ENCODE results near the gene RABEP1.

Gene RABEP1

DNA sequence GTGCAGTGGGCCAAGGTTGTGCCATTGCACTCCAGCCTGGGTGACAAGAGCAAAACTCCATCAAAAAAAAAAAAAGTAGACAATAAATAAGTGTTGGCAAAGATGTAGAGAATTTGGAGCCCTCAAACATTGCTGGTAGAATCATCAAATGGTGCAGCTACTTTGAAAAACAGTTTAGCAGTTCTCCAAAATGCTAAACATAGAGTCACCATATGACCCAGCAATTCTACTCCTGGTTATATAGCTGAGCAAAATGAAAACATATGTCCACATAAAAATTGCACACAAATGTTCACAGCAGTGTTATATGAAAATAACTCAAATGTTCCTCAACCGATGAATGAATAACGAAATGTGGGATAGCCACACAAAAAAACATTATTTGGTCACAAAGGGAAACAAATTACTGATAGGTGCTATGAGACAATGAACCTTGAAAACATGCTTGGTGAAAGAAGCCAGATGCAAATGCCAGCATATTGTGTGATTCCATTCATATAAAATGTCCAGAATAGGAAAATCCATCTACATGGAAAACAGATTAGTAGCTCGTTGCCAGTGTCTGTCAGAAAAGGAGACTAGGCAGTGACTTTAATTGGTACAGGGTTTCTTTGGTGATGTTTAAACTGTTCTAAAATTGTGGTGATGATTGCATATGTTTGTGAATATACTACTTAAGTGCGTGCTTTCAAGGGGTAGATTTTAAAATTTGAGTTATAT lies 12.7 kb upstream of the RABEP1 start:
- no peak for DNase-seq (ENCODE audit: low read depth in 2 of 2)

DNA sequence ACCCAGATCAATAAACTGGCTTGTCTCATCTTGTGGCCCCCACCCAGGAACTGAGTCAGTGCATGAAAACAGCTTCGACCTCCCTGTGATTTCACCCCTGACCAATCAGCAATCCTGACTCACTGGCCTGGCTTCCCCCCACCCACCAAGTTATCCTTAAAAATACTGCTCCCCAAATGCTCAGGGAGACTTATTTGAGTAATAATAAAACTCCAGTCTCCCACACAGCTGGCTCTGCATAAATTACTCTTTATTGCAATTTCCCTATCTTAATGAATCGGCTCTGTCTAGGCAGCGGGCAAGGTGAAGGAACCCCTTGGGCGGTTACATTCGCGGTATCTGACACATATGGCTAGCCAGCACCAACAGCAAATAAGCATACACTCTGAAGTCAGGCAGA lies 9.8 kb upstream of the RABEP1 start:
- no peak for DNase-seq (ENCODE audit: low read depth in 2 of 2)

DNA sequence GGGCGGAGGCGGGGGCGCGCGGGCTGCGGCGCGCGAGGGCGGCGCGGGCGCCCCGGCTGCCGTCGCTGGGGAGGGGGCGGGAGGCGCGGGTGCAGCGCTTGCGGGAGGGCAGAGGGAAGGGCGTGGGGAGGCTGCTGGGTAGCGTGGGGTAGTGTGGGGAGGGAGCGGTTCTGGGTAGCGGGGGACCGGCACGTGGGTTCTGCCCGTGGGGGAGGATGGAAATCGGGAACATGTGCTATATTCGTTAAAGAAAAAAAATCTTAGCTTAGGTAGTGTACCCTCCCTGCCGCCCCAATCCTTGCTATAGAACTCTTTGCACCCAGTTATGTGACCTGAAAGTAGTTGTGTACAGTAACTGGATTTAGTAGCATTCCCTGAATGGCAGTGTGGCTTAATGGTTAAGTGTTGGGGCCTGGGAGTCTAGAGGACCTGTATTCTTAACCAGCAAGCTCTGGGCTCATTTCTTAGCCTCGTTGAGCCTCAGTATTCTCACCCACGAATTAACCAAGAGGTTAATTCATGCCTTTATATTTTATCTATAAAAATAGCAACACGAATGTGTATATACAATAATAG lies 646 bp downstream of the RABEP1 start:
- peak in 1 of 2 donors; percentile 62 for DNase-seq (ENCODE audit: low read depth in 2 of 2)

DNA sequence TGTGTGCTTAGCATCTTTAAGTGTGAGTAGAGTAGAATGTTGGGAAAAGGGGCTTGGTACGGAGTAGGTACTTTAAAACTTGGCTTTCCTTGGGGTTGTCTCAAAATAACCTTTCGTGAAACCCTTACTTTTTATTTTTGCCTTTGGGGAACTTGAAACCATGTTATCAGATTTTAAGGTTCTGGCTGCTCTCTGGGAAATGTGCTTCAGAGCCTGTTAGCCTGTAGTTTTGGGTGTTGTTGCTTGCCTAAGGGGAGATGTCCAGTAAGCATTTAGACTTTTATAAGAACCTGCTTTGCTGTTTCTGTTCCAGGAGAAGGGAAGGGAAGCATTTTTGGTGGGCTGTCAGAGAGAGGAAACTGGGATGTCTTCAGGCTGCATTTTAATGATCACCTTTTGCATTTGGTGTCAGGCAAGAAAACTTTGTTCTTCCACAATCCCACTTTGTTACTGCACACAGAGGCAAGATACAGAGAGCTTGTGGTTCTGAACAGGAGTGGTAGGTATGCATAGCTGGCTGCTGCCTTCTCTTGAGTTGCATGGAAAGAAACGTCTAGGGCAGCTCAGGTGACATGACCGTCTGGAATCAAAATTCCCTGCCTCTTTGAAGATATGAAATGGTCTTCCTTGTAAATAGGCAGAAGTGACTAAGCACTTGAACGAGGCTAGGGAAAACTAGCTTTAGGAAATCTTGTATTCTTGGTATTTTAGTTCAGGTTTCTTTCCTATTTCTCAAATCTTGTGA lies 1.7 kb downstream of the RABEP1 start:
- no peak for DNase-seq (ENCODE audit: low read depth in 2 of 2)

DNA sequence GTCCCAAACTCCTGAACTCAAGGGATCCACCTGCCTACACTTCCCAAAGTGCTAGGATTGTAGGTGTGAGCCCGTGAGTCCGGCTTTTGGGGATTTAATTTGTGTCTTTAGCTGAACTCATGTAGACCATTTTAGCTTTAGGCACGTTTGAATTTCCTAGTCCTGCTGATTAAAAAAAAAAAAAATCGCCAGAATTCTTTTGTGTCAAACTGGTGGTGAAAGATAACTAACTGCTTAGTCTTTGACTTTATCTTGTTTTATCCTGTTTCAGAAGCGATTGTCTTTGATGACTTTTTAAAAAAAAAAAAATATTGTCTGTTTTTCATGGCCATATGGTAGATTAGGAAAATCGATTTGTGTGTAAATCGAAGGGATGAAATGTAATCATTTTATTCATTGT lies 2.6 kb downstream of the RABEP1 start:
- no peak for DNase-seq (ENCODE audit: low read depth in 2 of 2)

DNA sequence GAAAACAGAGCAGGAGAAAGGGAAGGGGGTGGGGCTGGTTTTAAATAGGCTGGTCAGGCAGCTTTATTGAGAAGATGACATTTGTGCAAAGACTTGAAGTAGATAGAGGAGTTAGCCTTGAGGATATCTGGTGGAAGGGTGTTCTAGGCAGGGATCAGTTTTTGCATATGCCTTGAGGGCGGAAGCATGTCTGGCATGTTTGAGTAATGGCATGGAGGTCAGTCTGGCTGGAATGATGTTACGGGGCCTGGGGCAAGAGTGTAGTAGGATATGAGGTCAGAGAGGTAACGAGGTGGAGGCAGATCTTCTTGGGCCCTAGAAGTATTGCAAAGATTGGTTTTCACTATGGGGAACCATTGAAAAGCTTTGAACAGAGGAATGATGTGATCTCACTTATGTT lies 4.8 kb downstream of the RABEP1 start:
- DNase-seq (ENCODE audit: low read depth in 2 of 2): no peak

DNA sequence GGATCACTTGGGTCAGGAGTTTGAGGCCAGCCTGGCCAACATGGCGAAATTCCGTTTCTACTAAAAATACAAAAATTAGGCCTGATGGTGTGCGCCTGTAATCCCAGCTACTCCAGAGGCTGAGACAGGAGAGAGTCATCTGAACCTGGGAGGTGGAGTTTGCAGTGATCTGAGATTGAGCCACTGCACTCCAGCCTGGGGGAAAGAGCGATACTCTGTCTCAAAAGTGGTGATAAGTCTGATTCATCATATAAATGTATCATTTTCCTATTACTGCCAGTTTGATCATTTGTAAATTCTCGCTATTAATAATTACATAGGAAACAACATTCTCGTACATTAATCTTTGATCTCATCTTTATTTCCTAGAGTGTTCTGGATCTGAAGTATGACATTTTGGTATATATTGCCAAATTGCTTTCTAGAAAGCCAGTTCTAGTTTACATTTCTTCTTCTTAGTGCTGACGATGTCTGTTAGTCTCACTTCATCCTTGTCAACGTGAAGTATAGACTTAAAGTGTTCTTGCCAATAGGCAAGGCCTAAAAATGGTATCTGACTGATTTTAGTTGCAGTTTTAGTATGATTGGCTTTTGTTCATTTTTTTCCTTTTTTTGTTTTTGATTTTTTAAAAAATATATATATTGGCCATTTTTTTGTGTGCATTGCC lies 9.7 kb downstream of the RABEP1 start:
- DNase-seq (ENCODE audit: low read depth in 2 of 2): no peak

DNA sequence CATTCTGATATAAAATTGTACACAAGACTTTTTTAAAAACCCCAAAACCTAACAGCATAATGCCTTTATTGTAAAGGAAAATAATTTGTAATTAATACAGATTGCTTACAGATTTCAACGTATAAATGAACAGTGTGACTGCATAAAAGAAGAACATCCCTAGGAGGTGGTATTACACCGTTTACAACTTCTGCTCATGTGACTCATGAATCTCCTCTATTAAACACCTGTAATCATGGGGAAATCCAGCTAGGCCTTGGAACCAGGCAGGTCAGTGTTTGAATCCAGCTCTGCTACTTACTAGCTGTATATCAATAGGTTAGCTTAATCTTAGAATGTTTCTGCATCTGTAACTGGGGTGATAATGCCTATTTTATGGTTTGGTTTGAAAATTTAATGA lies 15.2 kb downstream of the RABEP1 start:
- no peak for DNase-seq (ENCODE audit: low read depth in 2 of 2)

DNA sequence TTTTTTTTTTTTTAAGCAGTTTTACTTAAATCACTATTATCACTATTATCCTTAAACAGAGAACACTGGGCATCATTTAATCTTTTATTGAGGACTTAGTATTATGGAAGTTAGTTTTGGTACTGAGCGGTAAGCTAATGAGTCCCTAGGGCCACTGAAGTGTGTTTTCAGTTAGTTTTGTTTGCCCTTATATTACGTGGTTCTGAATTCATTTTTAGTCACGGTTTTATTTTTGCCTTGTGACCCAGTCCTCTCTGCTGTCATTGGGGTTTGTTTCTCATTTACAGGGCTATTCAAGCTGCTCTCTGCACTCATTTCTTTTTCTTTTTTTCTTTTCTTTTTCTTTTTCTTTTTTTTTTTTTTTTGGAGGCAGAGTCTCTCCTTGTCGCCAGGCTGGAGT lies 17.3 kb downstream of the RABEP1 start:
- no peak for DNase-seq (ENCODE audit: low read depth in 2 of 2)

DNA sequence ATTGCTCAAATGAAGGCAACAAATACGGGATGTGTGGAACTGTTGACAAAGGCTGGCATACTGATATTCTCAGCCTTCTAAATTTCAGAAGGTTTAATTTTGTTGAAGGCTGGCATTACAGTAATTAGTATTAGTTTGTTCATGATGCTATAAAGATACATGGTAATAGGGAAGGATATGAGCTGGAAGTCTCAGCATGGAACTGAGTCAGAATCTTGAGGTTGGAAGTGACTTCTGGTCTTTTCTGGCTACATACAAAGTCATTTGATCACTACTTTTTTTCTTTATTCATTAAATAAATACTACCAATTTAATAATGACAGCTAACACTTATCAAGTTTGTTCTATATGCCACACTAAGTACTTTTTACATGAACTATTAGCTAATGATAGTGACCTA lies 22.6 kb downstream of the RABEP1 start:
- no peak for DNase-seq (ENCODE audit: low read depth in 2 of 2)

DNA sequence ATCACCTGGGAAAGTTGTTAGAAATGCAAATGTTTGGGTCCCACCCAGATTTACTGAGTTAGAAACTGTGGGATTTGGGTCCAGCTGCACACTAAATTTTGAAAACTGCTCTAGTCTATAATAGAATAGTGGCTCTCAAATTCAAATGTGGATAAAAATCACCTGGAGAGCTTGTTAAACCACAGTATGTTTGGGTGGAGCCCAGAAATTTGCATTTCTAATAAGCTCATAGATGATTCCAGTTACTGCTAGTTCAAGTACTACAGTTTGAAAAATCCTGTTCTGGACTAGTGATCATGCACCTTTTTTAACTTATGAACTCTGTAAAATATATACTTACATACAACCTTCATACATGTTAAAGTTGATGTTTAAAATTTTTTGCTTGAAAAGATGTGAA lies 27.8 kb downstream of the RABEP1 start:
- no peak for DNase-seq (ENCODE audit: low read depth in 2 of 2)

DNA sequence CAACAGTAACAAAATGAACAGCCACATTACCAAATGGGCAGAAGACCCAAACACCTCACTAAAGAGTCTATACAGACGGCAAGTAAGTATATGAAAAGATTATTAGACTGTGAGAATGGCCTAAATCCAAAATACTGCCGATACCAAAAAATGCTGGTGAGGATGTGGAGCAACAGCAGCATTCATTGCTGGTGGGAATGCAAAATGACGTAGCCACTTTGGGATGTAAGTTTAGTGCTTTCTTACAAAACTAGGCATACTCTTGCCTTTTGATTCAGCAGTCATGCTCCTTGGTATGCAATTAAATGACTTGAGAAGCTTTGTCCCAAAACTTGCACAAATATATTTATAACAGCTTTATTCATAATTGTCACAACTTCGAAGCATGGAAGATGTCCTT lies 43.8 kb downstream of the RABEP1 start:
- no peak for DNase-seq (ENCODE audit: low read depth in 2 of 2)

DNA sequence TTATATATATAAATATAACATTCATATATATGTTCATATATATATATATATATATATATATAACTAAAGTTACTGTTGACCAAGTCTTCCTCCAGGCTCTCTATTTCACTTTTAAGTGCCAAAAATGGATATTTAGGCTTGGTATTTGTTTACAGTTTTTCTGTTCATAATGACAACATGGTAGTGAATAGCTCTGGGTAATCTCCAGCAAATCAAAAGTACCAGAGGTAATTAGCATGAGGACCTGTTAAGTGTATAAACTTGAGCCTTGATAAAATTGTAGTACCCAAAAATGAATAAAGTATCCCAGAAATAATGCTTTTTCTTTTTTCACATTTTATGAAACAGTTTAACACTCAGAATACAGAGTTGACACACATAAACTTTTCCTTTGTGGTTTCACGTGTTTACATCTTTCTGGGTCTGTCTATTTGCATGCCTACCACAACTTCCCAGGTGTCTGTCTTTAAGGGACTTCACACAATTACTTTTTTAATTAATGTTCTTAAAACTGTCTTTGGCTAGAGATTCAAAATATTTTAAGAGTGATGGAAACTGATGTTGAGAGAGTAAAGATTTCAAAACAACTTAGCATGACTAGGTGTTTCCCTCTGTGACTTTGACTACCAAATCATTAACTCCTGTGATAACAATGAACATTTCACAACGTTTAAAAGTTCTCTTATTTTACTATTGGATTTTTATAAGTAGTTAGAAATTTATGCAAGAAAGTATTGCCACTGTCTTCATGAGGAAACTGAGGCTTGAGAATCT lies 47.9 kb downstream of the RABEP1 start:
- DNase-seq (ENCODE audit: low read depth in 2 of 2): no peak

DNA sequence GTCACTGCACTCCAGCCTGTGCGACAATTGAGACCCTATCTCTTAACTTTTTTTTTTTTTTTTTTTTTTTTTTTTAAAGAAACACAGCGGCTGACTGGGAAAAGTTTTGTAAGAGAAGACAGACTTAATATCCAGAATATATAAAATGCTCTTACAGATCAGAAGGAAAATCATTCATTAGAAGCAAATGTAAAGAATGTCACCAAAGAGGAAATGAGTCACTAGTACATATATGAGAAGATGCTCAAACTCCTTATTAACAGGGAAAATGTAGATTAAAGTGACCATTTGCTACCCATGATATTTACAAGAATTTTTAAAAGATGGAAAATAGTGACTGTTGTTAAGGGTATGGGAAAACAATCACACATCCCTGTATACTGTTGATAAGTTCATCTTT lies 48.9 kb downstream of the RABEP1 start:
- no peak for DNase-seq (ENCODE audit: low read depth in 2 of 2)

DNA sequence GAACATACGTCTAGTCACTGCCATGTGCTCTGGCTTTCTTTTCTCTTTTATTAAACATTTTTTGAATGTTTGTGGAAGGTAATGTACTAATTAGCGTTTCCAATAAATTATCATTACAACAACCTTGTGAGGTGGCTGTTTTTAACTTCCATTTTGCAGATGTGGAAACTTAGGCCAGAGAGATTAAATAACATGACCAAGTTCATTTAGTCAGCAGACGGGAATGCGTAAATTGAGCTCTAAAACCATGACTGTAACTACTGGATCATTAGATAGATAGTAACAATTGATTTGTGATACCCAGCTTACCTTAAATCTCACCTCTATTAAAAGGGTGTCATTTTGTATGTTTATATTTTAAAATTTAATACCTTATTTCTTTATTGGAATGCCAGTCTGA lies 49.4 kb downstream of the RABEP1 start:
- DNase-seq (ENCODE audit: low read depth in 2 of 2): no peak

DNA sequence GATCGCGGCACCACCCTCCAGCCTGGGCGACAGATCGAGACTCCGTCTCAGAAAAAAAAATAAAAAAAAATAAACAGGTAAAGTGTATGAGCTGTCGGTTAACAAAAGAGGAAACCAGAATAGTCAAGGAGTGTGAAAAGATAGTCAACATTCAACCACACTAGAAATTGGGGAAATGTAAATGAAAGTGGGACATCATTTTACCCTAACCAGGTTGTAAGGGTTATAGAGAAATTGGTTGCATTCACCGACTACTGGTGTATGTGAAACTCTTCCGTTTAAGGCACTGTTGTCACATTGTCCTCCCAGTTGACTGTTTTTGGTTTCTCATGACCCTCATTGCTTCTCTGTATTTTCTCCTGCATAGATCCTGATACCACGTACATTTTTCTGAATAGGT lies 62.8 kb downstream of the RABEP1 start:
- no peak for DNase-seq (ENCODE audit: low read depth in 2 of 2)

DNA sequence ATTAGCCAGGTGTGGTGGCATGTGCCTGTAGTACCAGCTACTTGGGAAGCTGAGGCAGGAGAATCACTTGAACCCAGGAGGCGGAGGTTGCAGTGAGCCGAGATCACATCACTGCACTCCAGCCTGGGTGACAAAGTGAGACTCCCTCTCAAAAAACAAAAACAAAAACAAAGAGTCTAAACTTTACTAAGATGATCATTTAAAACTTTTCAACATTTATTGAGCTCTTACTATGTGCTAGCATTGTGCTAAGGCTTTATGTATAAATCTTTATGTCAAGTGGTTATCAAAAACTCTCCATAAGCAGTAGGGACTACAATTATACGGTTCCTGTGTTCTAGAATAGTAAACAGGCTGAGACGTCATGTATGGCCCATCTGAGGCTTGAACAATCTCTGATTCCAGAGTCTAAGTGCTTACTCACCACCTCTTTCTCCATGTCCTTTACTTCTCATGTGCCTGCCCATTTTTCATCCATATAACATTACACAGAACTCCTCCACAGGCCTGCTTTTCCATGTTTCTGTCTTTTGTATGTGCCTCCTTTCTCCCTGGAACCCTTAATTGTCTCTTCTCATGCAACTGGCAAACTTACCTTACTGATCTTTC lies 70.7 kb downstream of the RABEP1 start:
- DNase-seq (ENCODE audit: low read depth in 2 of 2): no peak

DNA sequence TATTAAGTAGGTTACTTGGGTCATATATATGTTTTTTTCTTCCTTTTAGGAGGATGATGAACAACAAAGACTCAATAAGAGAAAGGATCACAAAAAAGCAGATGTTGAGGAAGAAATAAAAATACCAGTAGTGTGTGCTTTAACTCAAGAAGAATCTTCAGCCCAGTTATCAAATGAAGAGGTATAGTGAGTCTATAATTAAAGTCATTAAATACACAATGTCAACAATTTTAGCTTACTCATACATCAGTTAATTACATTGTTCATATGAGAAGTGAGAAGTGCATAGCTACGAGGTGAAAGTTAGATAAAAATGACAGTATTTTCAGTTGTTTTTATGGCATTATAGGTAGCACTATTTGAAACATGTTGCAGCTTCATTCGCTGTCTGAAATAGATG lies 72.2 kb downstream of the RABEP1 start:
- DNase-seq (ENCODE audit: low read depth in 2 of 2): no peak

DNA sequence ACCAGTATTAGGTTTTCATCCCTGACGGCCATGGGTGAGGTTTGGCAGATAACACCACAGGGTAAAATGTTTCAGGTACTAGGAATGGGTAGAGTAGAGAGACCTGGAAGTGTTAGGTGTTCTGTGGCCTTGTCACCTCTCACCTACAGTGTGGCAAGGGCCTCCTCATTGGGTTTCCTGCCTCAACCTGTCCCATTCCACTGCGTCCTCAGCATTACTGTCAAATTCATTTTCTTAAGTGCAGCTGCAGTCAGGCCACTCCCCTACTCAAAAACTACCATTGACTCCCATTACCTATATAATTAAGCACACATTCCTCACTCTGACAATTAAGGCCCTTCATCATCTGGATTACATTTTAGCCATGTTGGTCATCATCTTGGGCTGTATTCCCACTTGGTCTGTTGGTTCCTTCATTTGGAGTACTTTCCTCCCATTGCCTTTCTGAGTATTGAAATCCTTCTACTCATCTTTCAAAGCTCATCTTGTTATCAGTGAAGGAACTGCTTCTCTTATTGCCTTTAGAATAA lies 72.9 kb downstream of the RABEP1 start:
- no peak for DNase-seq (ENCODE audit: low read depth in 2 of 2)

DNA sequence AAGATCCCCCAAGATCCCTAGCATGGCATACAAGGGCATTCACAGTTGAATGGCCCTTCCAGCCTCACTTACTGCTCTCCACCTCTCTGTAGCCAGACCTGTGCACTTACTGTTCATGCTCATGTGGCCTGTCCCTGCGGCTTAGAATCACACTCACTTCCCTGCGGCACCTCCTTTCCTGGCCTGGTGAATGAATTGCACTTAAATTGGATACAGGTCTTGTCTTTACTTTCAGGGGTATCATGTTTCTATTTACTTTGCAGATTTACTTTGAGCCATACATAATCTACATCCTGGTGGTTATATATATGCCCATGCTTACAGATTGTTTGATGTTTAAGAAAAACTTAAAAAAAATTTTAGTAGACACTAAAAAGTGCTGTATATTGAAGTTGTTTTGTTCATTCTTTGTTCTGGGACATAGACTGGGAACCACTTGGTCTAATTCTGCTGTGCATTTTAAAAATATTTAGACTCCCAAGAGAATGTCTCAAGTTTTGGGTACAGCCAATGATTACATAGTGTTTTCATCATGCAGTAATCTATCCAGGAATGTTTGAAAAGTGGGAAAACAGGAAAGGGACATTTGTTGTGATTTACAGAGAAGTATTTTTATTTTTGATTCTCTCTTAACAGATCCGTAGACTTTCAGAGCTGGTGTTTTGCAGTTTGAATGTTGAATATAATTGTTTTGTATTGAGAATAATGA lies 73.5 kb downstream of the RABEP1 start:
- no peak for DNase-seq (ENCODE audit: low read depth in 2 of 2)

DNA sequence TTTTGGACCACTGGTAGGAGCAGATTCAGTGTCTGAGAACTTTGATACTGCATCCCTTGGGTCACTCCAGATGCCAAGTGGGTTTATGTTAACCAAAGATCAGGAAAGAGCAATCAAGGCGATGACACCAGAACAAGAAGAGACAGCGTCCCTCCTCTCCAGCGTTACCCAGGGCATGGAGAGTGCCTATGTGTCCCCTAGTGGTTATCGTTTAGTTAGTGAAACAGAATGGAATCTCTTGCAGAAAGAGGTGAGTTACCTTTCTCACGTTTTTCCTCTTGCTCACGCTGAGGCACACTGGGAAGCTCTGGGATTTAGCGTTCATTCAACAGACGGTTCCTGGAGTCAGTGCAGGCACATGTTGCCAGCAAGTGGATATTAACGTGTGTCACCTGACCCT lies 79.3 kb downstream of the RABEP1 start:
- no peak for DNase-seq (ENCODE audit: low read depth in 2 of 2)
